Left ventricle myocardium inferior (tissue), 1 donor: Measurements from ENCODE around the gene CXCL16. TPM values are rescaled to one million over a fixed set of nuclear protein-coding genes. Genes with fewer than 3 reads are reported as not detected.
A peak's percentile ranks its signal among the peaks of the same experiment; 100 is the strongest.

ENCODE experiments used
- DNase-seq: peaks from one replicate; pipeline ENCODE4 v3.0.0-alpha.2; 2020
- H3K27ac ChIP-seq: fragments of 200-600 bp; replicated peaks from 2 replicates; pipeline ENCODE4 v1.8.0; 2021
- H3K27me3 ChIP-seq: fragments of 200-600 bp; 2 replicates; pipeline ENCODE4 v1.8.0; 2021; ENCODE audit warnings: low read depth
- H3K36me3 ChIP-seq: fragments of 200-600 bp; 2 replicates; pipeline ENCODE4 v1.8.0; 2021
- H3K4me1 ChIP-seq: fragments of 200-600 bp; 2 replicates; pipeline ENCODE4 v1.8.0; 2021
- H3K4me3 ChIP-seq: fragments of 200-600 bp; 2 replicates; pipeline ENCODE4 v1.8.0; 2021; ENCODE audit warnings: mild to moderate bottlenecking, moderate library complexity
- H3K9me3 ChIP-seq: fragments of 200-600 bp; replicated peaks from 2 replicates; pipeline ENCODE4 v1.8.0; 2021
- CTCF ChIP-seq: fragments of 200-600 bp; IDR thresholded peaks from 2 replicates; pipeline ENCODE4 v1.8.0; 2021; ENCODE audit warnings: antibody characterized with exemption, mild to moderate bottlenecking, borderline replicate concordance
- intact Hi-C: fragments of 100-400 bp; cut with micrococcal nuclease; formaldehyde crosslinking; loops from one replicate; pipeline ENCODE4 v1.11.0; 2022
- total RNA-seq: library from RNA; stranded (reverse); fragmentation: NEBNext Ultra II Directional; extraction: Animal tissue kit (Norgen Biotek cat#: 25700); gene quantifications from one replicate; pipeline ENCODE4 v1.2.1, GENCODE V29; 2021
- donor health status: DM: no; HTN: yes; CAD: no; lungs with severe emphysema.

CXCL16 gene
- total RNA-seq, 1 donor from 2014 or later: 3.1 TPM

GRCh38 chr17:4738136-4739121 is 1.3 kb downstream of the CXCL16 start:
- intact Hi-C loops: no loop called here
- peak overlapping the region; percentile 36 for H3K27ac ChIP-seq
- TF ChIP-seq CTCF: no peak

GRCh38 chr17:4735876-4736651 is 3.7 kb downstream of the CXCL16 start:
- H3K4me3 ChIP-seq: no peak overlapping the region
- intact Hi-C loops: no loop called here
- no peak overlapping the region for H3K27ac ChIP-seq
- peaks cover 22% of the 10 kb centered on the region for H3K27me3 ChIP-seq
- H3K4me1 ChIP-seq: peaks cover 26% of the 10 kb centered on the region
- DNase-seq: no peak
- H3K9me3 ChIP-seq: no peaks in the 10 kb centered on the region
- no peak for TF ChIP-seq CTCF
- no peaks in the 10 kb centered on the region for H3K36me3 ChIP-seq

More at GRCh38 chr17:4738136-4739121, 1.3 kb downstream of the CXCL16 start:
- Histone ChIP-seq H3K4me3 (peak overlapping the region; percentile 83), H3K4me1 (peaks cover 18% of the 10 kb centered on the region), H3K36me3 (no peaks in the 10 kb centered on the region), H3K9me3 (no peaks in the 10 kb centered on the region), H3K27me3 (peaks cover 26% of the 10 kb centered on the region)
- no peak for DNase-seq

GRCh38 chr17:4734857-4735475 is 4.8 kb downstream of the CXCL16 start:
- no peak for TF ChIP-seq CTCF
- H3K9me3 ChIP-seq: no peaks in the 10 kb centered on the region
- H3K4me3 ChIP-seq: no peak overlapping the region
- peaks cover 11% of the 10 kb centered on the region for H3K27me3 ChIP-seq
- H3K4me1 ChIP-seq: peaks cover 30% of the 10 kb centered on the region
- intact Hi-C loops: no loop called here
- H3K36me3 ChIP-seq: no peaks in the 10 kb centered on the region
- H3K27ac ChIP-seq: no peak overlapping the region
- no peak for DNase-seq

GRCh38 chr17:4733073-4733531 is 6.6 kb downstream of the CXCL16 start:
- peaks cover under 1% of the 10 kb centered on the region for H3K27me3 ChIP-seq
- no peak overlapping the region for H3K27ac ChIP-seq
- no peaks in the 10 kb centered on the region for H3K36me3 ChIP-seq
- no peaks in the 10 kb centered on the region for H3K9me3 ChIP-seq
- intact Hi-C loops: no loop called here
- no peak overlapping the region for H3K4me3 ChIP-seq
- DNase-seq: no peak
- H3K4me1 ChIP-seq: peaks cover 14% of the 10 kb centered on the region
- peak; percentile 19 for TF ChIP-seq CTCF

- no peaks in the 10 kb centered on the region for H3K27me3 ChIP-seq
- H3K27ac ChIP-seq: no peak overlapping the region
- H3K36me3 ChIP-seq: no peaks in the 10 kb centered on the region
- no peak for DNase-seq
- peaks cover 14% of the 10 kb centered on the region for H3K4me1 ChIP-seq
- no peaks in the 10 kb centered on the region for H3K9me3 ChIP-seq
- intact Hi-C loops: no loop called here
- H3K4me3 ChIP-seq: no peak overlapping the region
- no peak for TF ChIP-seq CTCF
Observed at GRCh38 chr17:4728124-4728523, 11.6 kb downstream of the CXCL16 start.
